CD4-positive, alpha-beta T cell treated with Interleukin-17A for 4 hours (primary cell): ENCODE results near the gene DCAF15.
"Not testable (repeated sequence)": the region's sequence is repeated elsewhere in the genome, so short reads cannot be mapped to it uniquely, and the experiment has no call there.

Experiments used
- DNase-seq: peaks from one replicate; pipeline ENCODE4 v3.0.0-alpha.2; 2020; ENCODE audit warnings: mixed read lengths

The DCAF15 gene

GRCh38 chr19:13952154-13952930 lies at the start of gene DCAF15:
Gene DCAF15, plus strand, starts transcription at chr19:13952509. Its CDS starts 4 bp downstream, at chr19:13952513.
- peak; percentile 98 for DNase-seq

GRCh38 chr19:13902993-13903555 lies 49.2 kb upstream of the DCAF15 start:
- peak; percentile 56 for DNase-seq

GRCh38 chr19:13905634-13906520 lies 46.4 kb upstream of the DCAF15 start, which contains the start of the genes BRME1 and CC2D1A:
Gene BRME1, minus strand, starts transcription at chr19:13906117. Its CDS starts 1,225 bp downstream, at chr19:13904892.
Gene CC2D1A, plus strand, starts transcription at chr19:13906201. Its CDS starts 241 bp downstream, at chr19:13906442.
- DNase-seq, result peak; percentile 96

- peak; percentile 60 for DNase-seq
These were observed 45.8 kb upstream of the DCAF15 start for GRCh38 chr19:13906521-13906904.

- no peak for DNase-seq
These were observed 45.4 kb upstream of the DCAF15 start for GRCh38 chr19:13906910-13907309.

GRCh38 chr19:13908674-13909073 lies 43.6 kb upstream of the DCAF15 start:
- no peak for DNase-seq

- no peak for DNase-seq
These were observed 42.9 kb upstream of the DCAF15 start for GRCh38 chr19:13909430-13909829.

GRCh38 chr19:13913352-13913751 lies 39.0 kb upstream of the DCAF15 start:
- no peak for DNase-seq

GRCh38 chr19:13914777-13915176 lies 37.5 kb upstream of the DCAF15 start:
- no peak for DNase-seq

GRCh38 chr19:13917888-13918406 lies 34.4 kb upstream of the DCAF15 start:
- DNase-seq, result no peak

GRCh38 chr19:13918726-13919411 lies 33.4 kb upstream of the DCAF15 start:
- DNase-seq, result no peak

GRCh38 chr19:13920524-13920923 lies 31.8 kb upstream of the DCAF15 start:
- DNase-seq, result no peak

GRCh38 chr19:13920940-13921747 lies 31.2 kb upstream of the DCAF15 start:
- no peak for DNase-seq

GRCh38 chr19:13922118-13922517 lies 30.2 kb upstream of the DCAF15 start:
- DNase-seq, result not testable (repeated sequence)

- no peak for DNase-seq
These were observed 28.9 kb upstream of the DCAF15 start for GRCh38 chr19:13923194-13923987.

- no peak for DNase-seq
These were observed 26.3 kb upstream of the DCAF15 start for GRCh38 chr19:13926010-13926409.

GRCh38 chr19:13926715-13927114 lies 25.6 kb upstream of the DCAF15 start:
- DNase-seq, result no peak

- DNase-seq, result no peak
These were observed 23.0 kb upstream of the DCAF15 start for GRCh38 chr19:13929340-13929739.

- DNase-seq, result no peak
These were observed 22.4 kb upstream of the DCAF15 start for GRCh38 chr19:13929956-13930355.

- no peak for DNase-seq
These were observed 21.9 kb upstream of the DCAF15 start for GRCh38 chr19:13930402-13930801.
